Endodermal cell (in vitro differentiated cells): ENCODE results near the gene PPP1R10. TPM values are rescaled to one million over a fixed set of nuclear protein-coding genes. Genes with fewer than 3 reads are reported as not detected.

Source experiments
- DNase-seq: peaks from one replicate; pipeline ENCODE4 v3.0.0-alpha.2; 2017
- H3K27ac ChIP-seq: 2 replicates; pipeline ENCODE4 v1.5.1; 2013; ENCODE audit warnings: mild to moderate bottlenecking, low read depth, low read length, moderate library complexity
- H3K27me3 ChIP-seq: 2 replicates; pipeline ENCODE4 v1.6.1; 2013; ENCODE audit warnings: mild to moderate bottlenecking, low read length, moderate library complexity; ENCODE audit not compliant: insufficient read depth, control insufficient read depth, poor library complexity, severe bottlenecking
- H3K36me3 ChIP-seq: 2 replicates; pipeline ENCODE4 v1.7.0; 2013; ENCODE audit warnings: mild to moderate bottlenecking, low read length, moderate library complexity; ENCODE audit not compliant: control insufficient read depth, insufficient read depth
- H3K4me1 ChIP-seq: one replicate; pipeline ENCODE4 v1.7.0; 2013; ENCODE audit warnings: low read length; ENCODE audit not compliant: control insufficient read depth, insufficient read depth
- H3K4me3 ChIP-seq: 2 replicates; pipeline ENCODE4 v1.5.1; 2013; ENCODE audit warnings: mild to moderate bottlenecking, low read length, moderate library complexity
- H3K9ac ChIP-seq: 2 replicates; pipeline ENCODE4 v1.6.1; 2013; ENCODE audit warnings: mild to moderate bottlenecking, low read length, moderate library complexity; ENCODE audit not compliant: poor library complexity, severe bottlenecking; ENCODE audit errors: extremely low read depth
- H3K9me3 ChIP-seq: 2 replicates; pipeline ENCODE4 v1.6.1; 2013; ENCODE audit warnings: mild to moderate bottlenecking, low read length, moderate library complexity; ENCODE audit not compliant: control insufficient read depth
- H3K27ac Mint-ChIP-seq: 2 replicates; pipeline ENCODE4 v1.8.0; 2020; ENCODE audit warnings: mixed read lengths
- H3K27me3 Mint-ChIP-seq: 2 replicates; pipeline ENCODE4 v1.8.0; 2021; ENCODE audit warnings: mild to moderate bottlenecking, mixed read lengths; ENCODE audit not compliant: insufficient read depth
- H3K36me3 Mint-ChIP-seq: 2 replicates; pipeline ENCODE4 v1.8.0; 2020; ENCODE audit warnings: low read depth, mixed read lengths
- H3K4me1 Mint-ChIP-seq: 2 replicates; pipeline ENCODE4 v1.8.0; 2020; ENCODE audit warnings: mixed read lengths
- H3K4me3 Mint-ChIP-seq: 2 replicates; pipeline ENCODE4 v1.8.0; 2020; ENCODE audit warnings: mild to moderate bottlenecking, moderate library complexity, mixed read lengths
- H3K9me3 Mint-ChIP-seq: 2 replicates; pipeline ENCODE4 v1.8.0; 2020; ENCODE audit warnings: mild to moderate bottlenecking, mixed read lengths
- WGBS, 2 experiments: methylation state at CpG; one replicate each; pipeline versions ENCODE4 v1.1.5 to v1.1.7; 2013; ENCODE audit warnings: missing lambda C conversion rate in 2 of 2, mixed read lengths in 1 of 2; ENCODE audit not compliant: insufficient coverage in 1 of 2, insufficient read length in 1 of 2; 5-methylcytosine and 5-hydroxymethylcytosine counted together
- total RNA-seq, 2 donors: library from RNA; stranded (reverse); fragmentation: NEBNext Ultra II Directional in 1 of 2; extraction: Animal tissue kit (Norgen Biotek cat#: 25700) in 1 of 2; gene quantifications; 2 replicates in 1 of 2; 3 replicates in 1 of 2; pipeline ENCODE4 v1.2.1, GENCODE V29; 2021
- TF ChIP-seq, protein P1 (sequence below): fragments of 200-600 bp; sonication (generic); conservative IDR thresholded peaks from 2 replicates; pipeline ENCODE4 v1.5.0; 2021; ENCODE audit warnings: antibody characterized with exemption, mild to moderate bottlenecking

PPP1R10 gene
- total RNA-seq, 2 donors from 2014 or later = 122 to 126 TPM

DNA sequence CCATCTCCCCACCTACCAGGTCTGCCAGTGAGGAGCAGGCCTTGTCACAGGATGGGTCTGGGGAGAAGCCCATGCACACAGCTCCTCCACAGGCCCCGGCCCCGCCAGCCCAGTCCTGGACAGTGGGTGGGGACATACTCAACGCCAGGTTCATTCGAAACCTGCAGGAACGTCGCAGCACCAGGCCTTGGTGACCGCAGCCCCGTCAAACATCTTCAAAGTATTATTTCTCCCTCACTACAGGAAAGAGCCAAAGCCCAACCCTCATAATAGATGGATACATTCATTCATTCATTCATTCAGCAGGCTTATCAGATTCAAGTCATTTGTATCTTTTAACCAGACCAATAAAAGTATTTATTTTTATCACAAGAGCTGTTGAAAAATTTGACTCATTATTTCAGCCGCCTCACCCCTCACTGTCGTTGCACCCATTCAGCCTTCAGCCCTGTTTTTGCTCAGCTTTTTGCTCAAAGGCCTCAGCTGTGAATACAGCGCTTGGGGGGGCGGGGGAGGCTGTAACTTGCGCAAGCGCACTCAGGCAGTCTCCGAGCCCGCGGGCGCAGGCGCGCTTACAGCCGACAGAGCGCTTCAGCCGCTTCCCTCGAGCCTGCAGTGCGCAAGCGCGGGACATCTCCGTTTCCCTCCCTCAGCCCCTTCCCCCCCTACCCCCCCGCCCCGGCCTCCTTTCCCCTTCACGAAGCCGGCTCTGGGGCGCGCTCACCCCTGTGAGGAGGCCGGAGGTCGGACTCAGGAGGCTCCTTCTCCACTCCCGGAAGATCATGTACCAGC lies 29.6 kb upstream of the PPP1R10 start, which contains the start of gene C6orf136:
TSS of gene C6orf136 (plus strand) at position 684 of the 792 bp plus-strand sequence. CDS start at position 783, 99 bp downstream.
- peak; percentile 95 for DNase-seq
- H3K27ac Mint-ChIP-seq = peak within 1 kb of the TSS; percentile 86
- H3K4me1 Mint-ChIP-seq = peaks cover 18% of the 10 kb centered on the region
- H3K4me3 Mint-ChIP-seq = peak within 1 kb of the TSS; percentile 75
- Histone ChIP-seq H3K4me3 (peak within 1 kb of the TSS; percentile 95), H3K27me3 (no peaks in the 10 kb centered on the region), H3K4me1 (peaks cover 4% of the 10 kb centered on the region), H3K36me3 (peaks cover 52% of the 10 kb centered on the region), H3K27ac (peak within 1 kb of the TSS; percentile 68), H3K9ac (peak within 1 kb of the TSS; percentile 51), H3K9me3 (no peaks in the 10 kb centered on the region)
- TF ChIP-seq, protein P1, sequence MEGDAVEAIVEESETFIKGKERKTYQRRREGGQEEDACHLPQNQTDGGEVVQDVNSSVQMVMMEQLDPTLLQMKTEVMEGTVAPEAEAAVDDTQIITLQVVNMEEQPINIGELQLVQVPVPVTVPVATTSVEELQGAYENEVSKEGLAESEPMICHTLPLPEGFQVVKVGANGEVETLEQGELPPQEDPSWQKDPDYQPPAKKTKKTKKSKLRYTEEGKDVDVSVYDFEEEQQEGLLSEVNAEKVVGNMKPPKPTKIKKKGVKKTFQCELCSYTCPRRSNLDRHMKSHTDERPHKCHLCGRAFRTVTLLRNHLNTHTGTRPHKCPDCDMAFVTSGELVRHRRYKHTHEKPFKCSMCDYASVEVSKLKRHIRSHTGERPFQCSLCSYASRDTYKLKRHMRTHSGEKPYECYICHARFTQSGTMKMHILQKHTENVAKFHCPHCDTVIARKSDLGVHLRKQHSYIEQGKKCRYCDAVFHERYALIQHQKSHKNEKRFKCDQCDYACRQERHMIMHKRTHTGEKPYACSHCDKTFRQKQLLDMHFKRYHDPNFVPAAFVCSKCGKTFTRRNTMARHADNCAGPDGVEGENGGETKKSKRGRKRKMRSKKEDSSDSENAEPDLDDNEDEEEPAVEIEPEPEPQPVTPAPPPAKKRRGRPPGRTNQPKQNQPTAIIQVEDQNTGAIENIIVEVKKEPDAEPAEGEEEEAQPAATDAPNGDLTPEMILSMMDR = no peak
- 13 to 31% methylated on average over 10 to 37 of the region's 37 CpGs for WGBS, 2 experiments
- H3K36me3 Mint-ChIP-seq = peaks cover 41% of the 10 kb centered on the region
- no peaks in the 10 kb centered on the region for H3K9me3 Mint-ChIP-seq
- H3K27me3 Mint-ChIP-seq = no peaks in the 10 kb centered on the region

DNA sequence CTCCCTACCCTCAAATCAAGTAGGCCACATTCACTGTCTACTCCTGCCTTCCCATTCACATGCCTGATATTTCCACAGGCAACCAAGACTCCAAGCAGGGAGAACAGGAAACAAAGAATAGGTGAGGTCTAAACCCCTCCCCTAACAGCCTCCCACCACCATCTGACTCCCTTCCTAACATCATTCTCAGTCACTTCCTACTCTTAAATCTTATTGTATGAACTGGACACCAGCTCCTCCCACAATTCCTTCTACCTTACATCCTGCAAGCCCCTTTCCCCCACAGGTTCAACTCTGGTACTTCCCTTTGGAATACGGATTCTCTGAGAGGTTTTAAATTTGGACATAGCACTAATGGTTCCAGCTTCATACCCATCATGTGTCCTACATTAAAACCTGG lies 28.9 kb upstream of the PPP1R10 start:
- no peak overlapping the region for H3K27ac ChIP-seq
- Mint-ChIP-seq H3K4me3 (peak overlapping the region; percentile 75), H3K27ac (peak overlapping the region; percentile 38)

DNA sequence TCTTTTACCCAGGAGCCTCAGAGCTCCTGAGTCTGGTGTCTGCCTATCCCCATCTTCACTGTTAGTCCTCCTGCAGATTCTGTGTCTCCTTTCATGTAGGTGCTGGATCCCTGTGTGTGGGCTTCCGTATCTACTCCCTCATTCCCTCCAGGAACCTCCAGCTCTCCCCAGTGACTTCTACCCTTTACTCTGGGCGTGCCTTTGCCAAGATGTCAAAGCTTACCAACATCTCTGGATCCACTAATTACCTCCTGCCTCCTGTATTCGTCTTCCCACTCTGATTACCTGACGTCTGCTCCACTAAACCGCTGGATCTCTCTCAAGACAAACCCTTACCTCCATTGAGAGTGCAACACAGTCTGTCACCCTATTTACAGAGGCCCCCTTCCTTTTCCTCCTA lies 27.7 kb upstream of the PPP1R10 start:
- Histone ChIP-seq H3K36me3 (peaks cover 61% of the 10 kb centered on the region), H3K4me3 (no peak overlapping the region), H3K9ac (no peak overlapping the region), H3K27ac (no peak overlapping the region), H3K9me3 (no peaks in the 10 kb centered on the region), H3K4me1 (peaks cover 4% of the 10 kb centered on the region), H3K27me3 (no peaks in the 10 kb centered on the region)
- Mint-ChIP-seq H3K4me3 (no peak overlapping the region), H3K9me3 (no peaks in the 10 kb centered on the region), H3K27ac (peak overlapping the region; percentile 13), H3K36me3 (peaks cover 50% of the 10 kb centered on the region), H3K27me3 (no peaks in the 10 kb centered on the region), H3K4me1 (peaks cover 18% of the 10 kb centered on the region)
- TF ChIP-seq, protein P1 = no peak
- DNase-seq = no peak
- 90 to 100% methylated on average over 2 to 5 of the region's 5 CpGs for WGBS, 2 experiments

More for the DNA sequence above, 28.9 kb upstream of the PPP1R10 start:
- Mint-ChIP-seq H3K36me3 (peaks cover 45% of the 10 kb centered on the region), H3K27me3 (no peaks in the 10 kb centered on the region), H3K9me3 (no peaks in the 10 kb centered on the region), H3K4me1 (peaks cover 18% of the 10 kb centered on the region)
- Histone ChIP-seq H3K9ac (no peak overlapping the region), H3K4me3 (peak overlapping the region; percentile 95), H3K4me1 (peaks cover 4% of the 10 kb centered on the region), H3K9me3 (no peaks in the 10 kb centered on the region), H3K27me3 (no peaks in the 10 kb centered on the region), H3K36me3 (peaks cover 52% of the 10 kb centered on the region)
- 85 to 94% methylated on average over 1 of the region's 1 CpG for WGBS, 2 experiments
- TF ChIP-seq, protein P1 = no peak
- no peak for DNase-seq
